HepG2 (cell line): Measurements from ENCODE around the gene RAPH1. TPM values are rescaled to one million over a fixed set of nuclear protein-coding genes. Genes with fewer than 3 reads are reported as not detected.

ENCODE experiments used
- ARID5B ChIP-seq: IDR thresholded peaks from 2 replicates; pipeline ENCODE4 v1.4.0; 2020; ENCODE audit warnings: mild to moderate bottlenecking, missing genetic modification reagents
- BRD4 ChIP-seq: sonication (generic); formaldehyde crosslinking; IDR thresholded peaks from 2 replicates; pipeline ENCODE4 v1.4.0; 2020; ENCODE audit warnings: missing genetic modification reagents
- CCDC6 ChIP-seq: sonication (generic); formaldehyde crosslinking; IDR thresholded peaks from 2 replicates; pipeline ENCODE4 v1.8.1; 2022; ENCODE audit warnings: mild to moderate bottlenecking, missing genetic modification reagents, moderate library complexity
- FIP1L1 ChIP-seq: fragments of 200-400 bp; formaldehyde crosslinking; IDR thresholded peaks from 2 replicates; pipeline ENCODE4 v1.6.1; 2018; ENCODE audit warnings: low read depth, mild to moderate bottlenecking, low read length, moderate library complexity, borderline replicate concordance; ENCODE audit not compliant: insufficient read depth
- HES4 ChIP-seq: sonication (generic); formaldehyde crosslinking; IDR thresholded peaks from 2 replicates; pipeline ENCODE4 v1.9.0; 2021; ENCODE audit warnings: mild to moderate bottlenecking, missing genetic modification reagents, borderline replicate concordance
- KLF9 ChIP-seq: IDR thresholded peaks from 2 replicates; pipeline ENCODE4 v1.6.1; 2016; ENCODE audit warnings: low read depth
- MEIS1 ChIP-seq: sonication (generic); formaldehyde crosslinking; IDR thresholded peaks from 2 replicates; pipeline ENCODE4 v1.9.0; 2021; ENCODE audit warnings: mild to moderate bottlenecking, missing genetic modification reagents, moderate library complexity, borderline replicate concordance
- MXD4 ChIP-seq: IDR thresholded peaks from 2 replicates; pipeline ENCODE4 v1.6.1; 2016; ENCODE audit warnings: mild to moderate bottlenecking, missing biosample characterization, missing genetic modification reagents
- POLR2A ChIP-seq, 2 experiments: IDR thresholded peaks; 2 replicates each; pipeline ENCODE4 v1.6.1; 2011; ENCODE audit warnings: low read depth in 2 of 2, low read length in 2 of 2, mild to moderate bottlenecking in 1 of 2, moderate library complexity in 1 of 2; ENCODE audit not compliant: insufficient read depth in 1 of 2
- POLR2AphosphoS5 ChIP-seq: IDR thresholded peaks from 2 replicates; pipeline ENCODE4 v1.6.1; 2012; ENCODE audit warnings: low read depth, low read length
- ZFP82 ChIP-seq: sonication (generic); formaldehyde crosslinking; IDR thresholded peaks from 2 replicates; pipeline ENCODE4 v1.5.1; 2020; ENCODE audit warnings: mild to moderate bottlenecking, missing genetic modification reagents, borderline replicate concordance
- ZNF639 ChIP-seq: conservative IDR thresholded peaks from 2 replicates; pipeline ENCODE4 v1.6.1; 2018; ENCODE audit warnings: missing genetic modification reagents
- ZNF740 ChIP-seq: sonication (generic); formaldehyde crosslinking; IDR thresholded peaks from 2 replicates; pipeline ENCODE4 v1.4.0; 2020; ENCODE audit warnings: missing genetic modification reagents
- ZNF773 ChIP-seq: sonication (generic); formaldehyde crosslinking; IDR thresholded peaks from 2 replicates; pipeline ENCODE4 v1.4.0; 2020; ENCODE audit warnings: missing genetic modification reagents, borderline replicate concordance
- polyA plus RNA-seq, 8 experiments: library from polyadenylated mRNA; depleted of rRNA in 3 of 8; stranded (reverse) in 7 of 8; unstranded in 1 of 8; fragments of >200 nt; fragmentation: Illumina TruSeq in 4 of 8; extraction: Trizol in 4 of 8; gene quantifications; 2 replicates each; pipeline versions ENCODE4 v1.2.1 to v1.2.3, GENCODE V29; 2011 to 2016; ENCODE audit warnings: low read depth in 4 of 8, missing spikeins in 1 of 8, mixed read lengths in 1 of 8; ENCODE audit not compliant: insufficient read depth in 1 of 8
- total RNA-seq, 5 experiments: library from RNA; depleted of rRNA; stranded (reverse); fragments of >200 nt; fragmentation: Illumina TruSeq; extraction: Trizol; gene quantifications; 2 replicates each; pipeline ENCODE4 v1.2.3, GENCODE V29; 2016; ENCODE audit warnings: low read depth in 1 of 5
- TF ChIP-seq, protein P1 (sequence below): sonication (generic); formaldehyde crosslinking; IDR thresholded peaks from 2 replicates; pipeline ENCODE4 v1.4.0; 2020; ENCODE audit warnings: missing genetic modification reagents
- TF ChIP-seq, protein P2 (sequence below): sonication (generic); formaldehyde crosslinking; IDR thresholded peaks from 2 replicates; pipeline ENCODE4 v1.9.0; 2022; ENCODE audit warnings: low read depth, missing genetic modification reagents

RAPH1 gene
- total and polyA plus RNA-seq, 2 of the 13 experiments (the other 11 are each of a cell fraction or from before 2014, with no cell fraction given) = 5.3 to 6.7 TPM

- TF ChIP-seq FIP1L1 (no peak), ZFP82 (CRISPR knock-in tag) (0 out of 2 replicates have a peak, but pooled peaks have one; percentile 15), HES4 (CRISPR knock-in tag) (peak; percentile 86; the same call in 1 of the 2 replicates), POLR2AphosphoS5 (peak; percentile 79), BRD4 (CRISPR knock-in tag) (peak; percentile 68; the same call in 1 of the 2 replicates), KLF9 (CRISPR knock-in tag) (no peak), ZNF773 (CRISPR knock-in tag) (no peak; the same call in 1 of the 2 replicates), ZNF639 (CRISPR knock-in tag) (no peak; the same call in 1 of the 2 replicates), CCDC6 (CRISPR knock-in tag) (peak; percentile 78; the same call in 1 of the 2 replicates), POLR2A (IDR thresholded peaks at IDR 0.05; ENCODE audit: insufficient read depth in 1 of 2, low read depth in 2 of 2, low read length in 2 of 2) (peak; percentile 70 to 79), MEIS1 (CRISPR knock-in tag) (peak; percentile 13; the same call in 1 of the 2 replicates), ZNF740 (CRISPR knock-in tag) (no peak; the same call in 1 of the 2 replicates), ARID5B (CRISPR knock-in tag) (0 out of 2 replicates have a peak, but pooled peaks have one; percentile 36), MXD4 (CRISPR knock-in tag) (no peak)
- TF ChIP-seq, protein P1, sequence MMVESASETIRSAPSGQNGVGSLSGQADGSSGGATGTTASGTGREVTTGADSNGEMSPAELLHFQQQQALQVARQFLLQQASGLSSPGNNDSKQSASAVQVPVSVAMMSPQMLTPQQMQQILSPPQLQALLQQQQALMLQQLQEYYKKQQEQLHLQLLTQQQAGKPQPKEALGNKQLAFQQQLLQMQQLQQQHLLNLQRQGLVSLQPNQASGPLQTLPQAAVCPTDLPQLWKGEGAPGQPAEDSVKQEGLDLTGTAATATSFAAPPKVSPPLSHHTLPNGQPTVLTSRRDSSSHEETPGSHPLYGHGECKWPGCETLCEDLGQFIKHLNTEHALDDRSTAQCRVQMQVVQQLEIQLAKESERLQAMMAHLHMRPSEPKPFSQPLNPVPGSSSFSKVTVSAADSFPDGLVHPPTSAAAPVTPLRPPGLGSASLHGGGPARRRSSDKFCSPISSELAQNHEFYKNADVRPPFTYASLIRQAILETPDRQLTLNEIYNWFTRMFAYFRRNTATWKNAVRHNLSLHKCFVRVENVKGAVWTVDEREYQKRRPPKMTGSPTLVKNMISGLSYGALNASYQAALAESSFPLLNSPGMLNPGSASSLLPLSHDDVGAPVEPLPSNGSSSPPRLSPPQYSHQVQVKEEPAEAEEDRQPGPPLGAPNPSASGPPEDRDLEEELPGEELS (CRISPR knock-in tag) = no peak
- TF ChIP-seq, protein P2, sequence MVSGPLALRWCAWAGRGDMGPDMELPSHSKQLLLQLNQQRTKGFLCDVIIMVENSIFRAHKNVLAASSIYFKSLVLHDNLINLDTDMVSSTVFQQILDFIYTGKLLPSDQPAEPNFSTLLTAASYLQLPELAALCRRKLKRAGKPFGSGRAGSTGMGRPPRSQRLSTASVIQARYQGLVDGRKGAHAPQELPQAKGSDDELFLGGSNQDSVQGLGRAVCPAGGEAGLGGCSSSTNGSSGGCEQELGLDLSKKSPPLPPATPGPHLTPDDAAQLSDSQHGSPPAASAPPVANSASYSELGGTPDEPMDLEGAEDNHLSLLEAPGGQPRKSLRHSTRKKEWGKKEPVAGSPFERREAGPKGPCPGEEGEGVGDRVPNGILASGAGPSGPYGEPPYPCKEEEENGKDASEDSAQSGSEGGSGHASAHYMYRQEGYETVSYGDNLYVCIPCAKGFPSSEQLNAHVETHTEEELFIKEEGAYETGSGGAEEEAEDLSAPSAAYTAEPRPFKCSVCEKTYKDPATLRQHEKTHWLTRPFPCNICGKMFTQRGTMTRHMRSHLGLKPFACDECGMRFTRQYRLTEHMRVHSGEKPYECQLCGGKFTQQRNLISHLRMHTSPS (CRISPR knock-in tag) = no peak
Measured at GRCh38 chr2:203535078-203535783, at the start of gene RAPH1 (continued).
